ENCODE measurements around the gene RABGAP1L.

- no peak for TF ChIP-seq CTCF (conservative IDR thresholded peaks at IDR 0.05)
- TF ChIP-seq ZFX (IDR thresholded peaks at IDR 0.05) = no peak
Measured at GRCh38 chr1:174836543-174836942, 677.2 kb downstream of the RABGAP1L start.

Data from C4-2B (cell line).